Skin epidermis (tissue), 12 donors: ENCODE results near the gene MYO18A.
A peak's percentile ranks its signal among the peaks of the same experiment; 100 is the strongest.
"Not testable (repeated sequence)": the region's sequence is repeated elsewhere in the genome, so short reads cannot be mapped to it uniquely, and the experiment has no call there.

Experiments
- H3K27ac ChIP-seq, 21 experiments: fragments of 200-600 bp; sonication (generic) in 11 of 21; one replicate each; pipeline ENCODE4 v1.5.0; 2020; ENCODE audit warnings: mild to moderate bottlenecking in 3 of 21, inconsistent platforms in 2 of 21, moderate library complexity in 2 of 21
- H3K4me3 ChIP-seq, 7 experiments: fragments of 200-600 bp; sonication (generic) in 2 of 7; one replicate each; pipeline ENCODE4 v1.5.0; 2020; ENCODE audit warnings: inconsistent platforms in 2 of 7, mild to moderate bottlenecking in 2 of 7, moderate library complexity in 1 of 7

The MYO18A gene

GRCh38 chr17:29180034-29180787 is at the start of gene MYO18A:
Gene MYO18A, minus strand, starts transcription at chr17:29180398. Its CDS starts 13,458 bp downstream, at chr17:29166940.
- H3K27ac ChIP-seq: peak within 1 kb of the TSS; percentile 79 to 97 (median 92)
- peak within 1 kb of the TSS; percentile 52 to 67 (median 64) for H3K4me3 ChIP-seq

- Histone ChIP-seq H3K4me3 (no peak overlapping the region), H3K27ac (no peak overlapping the region)
Observed at GRCh38 chr17:29225396-29225795, 45.2 kb upstream of the MYO18A start.

GRCh38 chr17:29221338-29221737 is 41.1 kb upstream of the MYO18A start:
- not testable (repeated sequence) for H3K4me3 ChIP-seq, H3K27ac ChIP-seq

- Histone ChIP-seq H3K4me3 (no peak overlapping the region), H3K27ac (no peak overlapping the region)
Observed at GRCh38 chr17:29219378-29220047, 39.3 kb upstream of the MYO18A start.

GRCh38 chr17:29216856-29217255 is 36.7 kb upstream of the MYO18A start:
- H3K4me3 ChIP-seq: no peak overlapping the region

GRCh38 chr17:29216181-29216580 is 36.0 kb upstream of the MYO18A start:
- Histone ChIP-seq H3K4me3 (no peak overlapping the region), H3K27ac (no peak overlapping the region)

More at GRCh38 chr17:29216856-29217255, 36.7 kb upstream of the MYO18A start:
- no peak overlapping the region for H3K27ac ChIP-seq

GRCh38 chr17:29215717-29216116 is 35.5 kb upstream of the MYO18A start:
- no peak overlapping the region for H3K4me3 ChIP-seq
- no peak overlapping the region for H3K27ac ChIP-seq

- no peak overlapping the region for H3K27ac ChIP-seq
- no peak overlapping the region for H3K4me3 ChIP-seq
Observed at GRCh38 chr17:29215174-29215573, 35.0 kb upstream of the MYO18A start.

- no peak overlapping the region for H3K4me3 ChIP-seq
- peak overlapping the region in 3 of 21 experiments; percentile 24 to 69 (median 54) for H3K27ac ChIP-seq
Observed at GRCh38 chr17:29214215-29215146, 34.3 kb upstream of the MYO18A start.

GRCh38 chr17:29212681-29213121 is 32.5 kb upstream of the MYO18A start:
- peak overlapping the region in 13 of 21 experiments; percentile 7 to 71 (median 33) for H3K27ac ChIP-seq
- no peak overlapping the region for H3K4me3 ChIP-seq

GRCh38 chr17:29212094-29212631 is 32.0 kb upstream of the MYO18A start:
- H3K4me3 ChIP-seq: no peak overlapping the region
- H3K27ac ChIP-seq: peak overlapping the region in 7 of 21 experiments; percentile 7 to 69 (median 10)

- H3K4me3 ChIP-seq: no peak overlapping the region
- H3K27ac ChIP-seq: no peak overlapping the region
Observed at GRCh38 chr17:29210879-29211278, 30.7 kb upstream of the MYO18A start.

- no peak overlapping the region for H3K27ac ChIP-seq
- H3K4me3 ChIP-seq: no peak overlapping the region
Observed at GRCh38 chr17:29209073-29209472, 28.9 kb upstream of the MYO18A start.

GRCh38 chr17:29207975-29208374 is 27.8 kb upstream of the MYO18A start:
- Histone ChIP-seq H3K27ac (no peak overlapping the region), H3K4me3 (no peak overlapping the region)

- Histone ChIP-seq H3K27ac (no peak overlapping the region), H3K4me3 (no peak overlapping the region)
Observed at GRCh38 chr17:29205047-29205446, 24.8 kb upstream of the MYO18A start.

GRCh38 chr17:29204068-29204804 is 24.0 kb upstream of the MYO18A start:
- not testable (repeated sequence) for H3K27ac ChIP-seq

GRCh38 chr17:29197516-29198272 is 17.5 kb upstream of the MYO18A start:
- no peak overlapping the region for H3K27ac ChIP-seq
- no peak overlapping the region for H3K4me3 ChIP-seq

More at GRCh38 chr17:29204068-29204804, 24.0 kb upstream of the MYO18A start:
- not testable (repeated sequence) for H3K4me3 ChIP-seq

- H3K4me3 ChIP-seq: no peak overlapping the region
- H3K27ac ChIP-seq: no peak overlapping the region
Observed at GRCh38 chr17:29196769-29197515, 16.7 kb upstream of the MYO18A start.
